Right cardiac atrium (tissue), 5 donors: ENCODE results near the gene ME3. TPM values are rescaled to one million over a fixed set of nuclear protein-coding genes. Genes with fewer than 3 reads are reported as not detected.

Experiments
- ATAC-seq, 2 donors: fragments of 200-7000 bp; cut with Tn5 transposase; one replicate each; pipeline versions ENCODE4 v1.8.0 to v1.9.1; 2020; ENCODE audit warnings: moderate library complexity in 2 of 2, mild to moderate bottlenecking in 1 of 2
- DNase-seq, 3 donors: peaks; one replicate each; pipeline ENCODE4 v3.0.0-alpha.2; 2020
- H3K27ac ChIP-seq: one replicate; pipeline ENCODE4 v1.5.1; 2013; ENCODE audit warnings: mild to moderate bottlenecking, low read length, control low read depth, moderate library complexity
- H3K27me3 ChIP-seq: one replicate; pipeline ENCODE4 v1.6.1; 2013; ENCODE audit not compliant: control insufficient read depth, insufficient read depth
- H3K4me1 ChIP-seq: one replicate; pipeline ENCODE4 v1.6.1; 2013; ENCODE audit warnings: low read length; ENCODE audit not compliant: control insufficient read depth, insufficient read depth
- H3K4me3 ChIP-seq: one replicate; pipeline ENCODE4 v1.5.1; 2013; ENCODE audit warnings: low read length, control low read depth
- H3K9me3 ChIP-seq: one replicate; pipeline ENCODE4 v1.6.1; 2013; ENCODE audit warnings: low read length; ENCODE audit not compliant: control insufficient read depth
- WGBS: extraction: QIAGEN DNeasy Blood & Tissue Kit; methylation state at CpG from one replicate; pipeline ENCODE4 v1.1.7; 2013; 5-methylcytosine and 5-hydroxymethylcytosine counted together
- intact Hi-C, 4 donors: fragments of 100-400 bp; cut with DNase I; formaldehyde crosslinking; loops; one replicate each; pipeline versions ENCODE4 v1.11.0 to v1.14.0; 2022 to 2023
- polyA plus RNA-seq: library from polyadenylated mRNA; stranded (reverse); fragments of 200-250 nt; gene quantifications from one replicate; pipeline ENCODE4 v1.2.3, GENCODE V29; 2013
- total RNA-seq, 4 donors: library from RNA; stranded (reverse); fragmentation: NEBNext Ultra II Directional; extraction: Animal tissue kit (Norgen Biotek cat#: 25700); gene quantifications; one replicate each; pipeline ENCODE4 v1.2.1, GENCODE V29; 2021
- donor health status: healthy with polysubstance abuse.
- donor health status: DM: no; HTN: yes; CAD: no.
- donor health status: DM: no; HTN: no; CAD: no.
- donor health status: DM: no; HTN: yes; CAD: no; lungs with severe emphysema.
- donor health status: DM: yes; HTN: yes; CAD: no.

The ME3 gene
- total and polyA plus RNA-seq, 5 donors = 20.8 to 24.0 (median 23.6) TPM

DNA sequence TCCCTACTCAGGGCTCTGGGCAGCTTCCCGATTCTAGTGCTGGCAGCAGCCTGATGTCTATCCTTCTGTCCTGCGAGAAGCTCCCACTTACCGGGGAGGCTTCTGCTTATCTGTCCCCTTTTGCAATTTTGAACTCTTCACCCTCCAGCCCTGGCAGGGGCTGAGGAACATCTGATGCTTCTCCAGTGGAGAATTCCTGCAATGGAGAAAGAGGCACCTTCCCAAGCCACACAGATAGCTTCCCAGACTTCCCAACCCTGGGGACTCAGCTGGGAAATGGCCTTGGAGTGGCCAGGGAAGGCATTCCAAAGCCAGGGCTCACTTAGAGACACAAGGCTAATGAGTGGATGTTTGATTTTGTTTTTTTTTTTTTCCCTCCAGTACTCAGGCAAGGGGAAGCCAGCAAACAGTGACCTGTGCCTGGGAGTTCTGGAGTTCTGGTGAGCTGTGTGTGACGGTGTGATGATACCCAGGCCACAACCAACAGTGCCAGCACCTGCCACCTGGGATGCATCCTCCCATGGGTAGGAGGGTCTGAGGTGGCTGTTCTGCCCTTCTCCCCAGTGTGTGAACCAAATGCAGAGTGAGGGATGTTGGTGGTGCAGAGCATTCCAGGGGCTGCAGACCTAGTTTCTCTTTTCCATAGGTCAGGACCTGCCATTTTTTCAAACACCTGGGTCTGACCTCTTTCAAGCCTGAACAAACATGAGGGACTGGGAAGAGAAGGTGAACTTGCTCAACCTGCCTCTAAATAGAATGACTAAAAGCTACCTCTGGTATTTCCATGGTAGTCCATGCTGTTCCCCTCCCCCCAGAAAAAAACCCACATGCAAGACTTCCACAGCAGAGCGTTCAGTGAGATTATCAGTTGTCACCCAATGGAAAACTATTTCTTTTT, 202.7 kb downstream of the ME3 start:
- DNase-seq (peak in 2 of 3 donors; percentile 46 to 68), ATAC-seq (peak; percentile 50 to 59)
- Histone ChIP-seq H3K27ac (peak overlapping the region; percentile 14), H3K27me3 (no peaks in the 10 kb centered on the region), H3K4me3 (no peak overlapping the region), H3K9me3 (no peaks in the 10 kb centered on the region), H3K4me1 (peaks cover 30% of the 10 kb centered on the region)
- intact Hi-C loops = loop anchor here in 1 of 4 donors (5.0 kb wide), 1 partner anchor 88 kb away; no protein-coding TSS in a partner anchor
- 39% methylated on average over 5 of the region's 5 CpGs for WGBS

DNA sequence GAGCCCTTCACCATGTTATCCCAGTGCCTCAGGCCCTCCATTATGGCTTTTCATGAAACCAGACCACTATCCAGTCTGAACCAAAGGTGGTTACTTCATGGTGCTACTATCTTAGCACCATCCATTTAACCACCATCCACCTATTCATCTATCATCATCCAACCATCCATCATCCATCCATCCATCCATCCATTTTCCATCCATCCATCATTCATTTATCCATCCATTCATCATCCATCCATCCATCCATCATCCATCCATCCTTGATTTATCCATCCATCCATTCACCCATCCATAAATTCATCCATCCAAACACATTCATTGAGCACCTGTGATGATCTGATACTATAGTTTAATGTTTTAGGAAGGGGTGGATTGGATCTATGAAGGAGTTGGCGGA, 204.2 kb downstream of the ME3 start:
- intact Hi-C loops = no loop called here
- Histone ChIP-seq H3K4me3 (no peak overlapping the region), H3K9me3 (no peaks in the 10 kb centered on the region), H3K27ac (no peak overlapping the region), H3K4me1 (peaks cover 15% of the 10 kb centered on the region), H3K27me3 (no peaks in the 10 kb centered on the region)
- WGBS = 97% methylated on average over 1 of the region's 1 CpG
- DNase-seq (no peak), ATAC-seq (no peak)

DNA sequence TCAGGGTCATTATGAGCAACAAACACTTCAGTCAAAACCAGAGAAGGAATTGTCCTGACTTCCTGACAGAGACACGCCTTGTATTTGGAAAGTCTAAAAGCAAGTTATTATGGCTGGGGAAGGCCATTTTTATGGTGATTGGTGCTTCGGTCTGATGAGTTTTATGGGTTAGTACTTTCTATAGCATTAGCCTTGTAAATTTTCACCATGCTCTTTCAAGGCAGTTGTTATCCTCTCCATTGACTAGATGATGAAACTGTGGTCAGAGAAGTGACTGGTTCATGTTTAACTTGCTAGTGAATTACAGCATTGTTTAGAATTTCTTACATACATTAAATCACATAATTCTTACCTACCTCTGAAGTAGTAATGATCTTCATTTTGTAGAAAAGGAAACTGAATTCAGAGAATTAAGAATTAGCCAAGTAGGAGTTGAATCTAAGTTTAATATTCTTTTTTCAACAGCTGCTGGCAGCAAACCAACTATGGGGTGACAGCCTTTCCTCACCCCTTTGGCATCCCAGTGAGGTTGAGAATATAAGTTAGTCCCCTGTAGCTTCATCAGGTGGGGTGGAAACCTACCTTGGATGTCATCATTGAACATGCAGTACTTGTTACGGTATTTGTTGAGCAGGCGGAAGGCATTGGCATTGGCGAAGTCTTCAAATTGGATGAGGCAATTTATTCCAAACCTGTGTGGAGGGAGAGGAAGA, 207.8 kb downstream of the ME3 start:
- ATAC-seq (no peak), DNase-seq (no peak)
- intact Hi-C loops = no loop called here
- Histone ChIP-seq H3K9me3 (no peaks in the 10 kb centered on the region), H3K4me3 (no peak overlapping the region), H3K27ac (no peak overlapping the region), H3K4me1 (peaks cover 14% of the 10 kb centered on the region), H3K27me3 (no peaks in the 10 kb centered on the region)
- 95% methylated on average over 5 of the region's 5 CpGs for WGBS

DNA sequence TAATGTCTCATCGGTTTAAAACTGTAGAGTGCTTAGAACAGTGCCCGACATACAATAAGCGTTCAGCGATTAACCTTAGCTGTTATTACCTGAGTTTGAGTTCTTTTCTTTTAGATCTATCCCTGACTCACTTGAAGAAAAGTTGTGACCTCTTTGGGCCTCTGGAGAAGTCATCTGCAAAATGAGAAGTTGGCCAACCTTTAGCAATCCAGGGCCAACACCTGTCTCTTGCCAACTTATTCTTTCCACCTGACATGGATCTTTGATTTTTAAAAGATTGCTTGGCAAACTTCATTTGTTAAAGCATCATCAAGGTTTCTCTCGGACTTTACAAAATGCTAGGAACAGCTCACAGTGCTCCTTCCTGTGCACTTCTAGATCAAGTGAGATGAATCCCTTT, 208.5 kb downstream of the ME3 start:
- Histone ChIP-seq H3K9me3 (no peaks in the 10 kb centered on the region), H3K4me1 (peaks cover 11% of the 10 kb centered on the region), H3K27me3 (no peaks in the 10 kb centered on the region), H3K4me3 (no peak overlapping the region), H3K27ac (no peak overlapping the region)
- no peak for ATAC-seq
- intact Hi-C loops = no loop called here
- DNase-seq = no peak
- 94% methylated on average over 5 of the region's 5 CpGs for WGBS

DNA sequence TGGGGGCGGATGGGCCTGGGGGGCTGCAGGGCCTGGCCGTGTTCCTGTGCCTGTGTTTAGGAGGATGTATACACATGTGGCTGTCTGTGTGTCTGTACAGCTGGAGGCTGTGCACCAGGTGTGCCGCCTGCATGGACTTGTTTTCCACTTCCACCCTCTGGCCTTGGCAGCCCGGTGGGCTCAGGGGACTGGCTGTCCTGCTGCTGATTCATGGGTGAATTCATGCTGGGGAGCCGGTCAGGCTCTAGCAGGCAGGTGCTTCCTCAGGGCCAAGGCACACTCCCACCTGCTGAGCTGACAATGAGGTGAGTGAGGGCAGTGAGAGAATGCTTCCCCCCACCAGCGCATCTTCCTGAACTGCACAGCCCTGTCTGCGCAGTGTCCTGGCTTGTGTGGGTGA, 209.3 kb downstream of the ME3 start:
- DNase-seq (no peak), ATAC-seq (no peak)
- Histone ChIP-seq H3K27ac (no peak overlapping the region), H3K4me3 (no peak overlapping the region), H3K4me1 (peaks cover 11% of the 10 kb centered on the region), H3K27me3 (no peaks in the 10 kb centered on the region), H3K9me3 (no peaks in the 10 kb centered on the region)
- WGBS = 87% methylated on average over 7 of the region's 7 CpGs
- intact Hi-C loops = no loop called here

DNA sequence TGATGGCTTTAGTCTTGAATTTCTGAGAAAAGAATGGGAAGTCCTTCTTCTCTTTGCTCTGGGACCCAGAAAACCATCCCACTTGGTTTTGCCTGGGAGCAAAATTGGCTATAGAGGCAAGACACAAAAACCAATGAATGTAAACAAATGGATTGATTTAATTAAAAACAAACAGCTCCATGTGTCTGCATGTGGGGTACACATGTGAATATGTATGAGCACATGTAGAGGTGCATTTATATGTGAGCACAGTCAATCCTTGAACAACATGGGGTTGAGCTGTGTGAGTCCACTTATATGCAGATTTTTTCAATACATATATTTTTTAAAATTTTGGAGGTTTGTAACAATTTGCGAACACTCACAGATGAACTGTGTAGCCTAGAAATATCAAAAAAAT, 210.5 kb downstream of the ME3 start:
- Histone ChIP-seq H3K27ac (no peak overlapping the region), H3K4me1 (peaks cover 10% of the 10 kb centered on the region), H3K4me3 (no peak overlapping the region), H3K9me3 (no peaks in the 10 kb centered on the region), H3K27me3 (no peaks in the 10 kb centered on the region)
- intact Hi-C loops = no loop called here
- DNase-seq (no peak), ATAC-seq (no peak)
- 95% methylated on average over 1 of the region's 1 CpG for WGBS

DNA sequence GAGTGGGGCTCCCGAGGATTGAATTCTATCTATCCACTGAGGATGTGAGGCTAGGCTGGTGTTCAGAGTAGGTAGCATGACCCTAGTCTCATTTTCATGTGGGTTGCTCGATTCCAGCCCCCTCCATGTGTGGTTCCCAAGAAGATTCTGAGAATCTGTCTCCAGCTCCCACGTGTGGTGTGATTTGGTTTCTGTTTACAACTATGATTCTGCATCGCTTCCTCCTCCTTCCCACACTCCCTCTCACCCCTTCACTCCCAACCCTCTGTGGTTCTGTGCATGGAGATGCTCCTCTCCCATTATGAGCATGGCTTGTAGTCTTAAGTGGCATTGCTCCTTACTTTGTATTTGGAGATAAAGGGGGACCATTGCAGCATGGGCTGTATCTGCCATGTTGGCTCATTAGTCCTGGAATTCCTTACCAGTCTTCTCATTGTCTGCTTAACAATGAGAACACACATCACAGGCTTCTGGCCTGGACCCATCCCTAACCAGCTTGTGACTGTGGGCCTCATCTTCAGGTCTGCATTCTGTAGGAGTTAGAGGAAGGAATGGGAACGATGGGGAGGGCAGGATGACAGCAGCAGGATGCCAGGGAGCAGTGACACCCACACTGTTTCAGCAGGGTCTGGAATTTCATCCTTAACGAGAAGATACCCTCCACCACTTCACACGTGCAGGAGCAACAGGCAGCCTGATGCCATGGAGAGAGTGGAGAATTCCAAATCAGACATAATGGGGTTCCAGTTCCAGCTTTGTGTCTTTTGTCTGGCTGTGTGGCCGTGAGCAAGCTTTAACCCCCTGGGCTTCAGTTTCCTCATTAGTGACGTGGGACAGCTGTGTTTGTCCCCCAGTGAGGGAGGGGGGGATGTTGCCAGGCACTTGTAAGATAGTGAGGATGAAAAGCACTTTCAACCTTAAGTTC, 211.7 kb downstream of the ME3 start:
- Histone ChIP-seq H3K27me3 (no peaks in the 10 kb centered on the region), H3K9me3 (no peaks in the 10 kb centered on the region), H3K4me3 (no peak overlapping the region), H3K4me1 (peaks cover 13% of the 10 kb centered on the region), H3K27ac (peak overlapping the region; percentile 30)
- intact Hi-C loops = no loop called here
- ATAC-seq (no peak), DNase-seq (no peak)
- WGBS = 63% methylated on average over 9 of the region's 9 CpGs

DNA sequence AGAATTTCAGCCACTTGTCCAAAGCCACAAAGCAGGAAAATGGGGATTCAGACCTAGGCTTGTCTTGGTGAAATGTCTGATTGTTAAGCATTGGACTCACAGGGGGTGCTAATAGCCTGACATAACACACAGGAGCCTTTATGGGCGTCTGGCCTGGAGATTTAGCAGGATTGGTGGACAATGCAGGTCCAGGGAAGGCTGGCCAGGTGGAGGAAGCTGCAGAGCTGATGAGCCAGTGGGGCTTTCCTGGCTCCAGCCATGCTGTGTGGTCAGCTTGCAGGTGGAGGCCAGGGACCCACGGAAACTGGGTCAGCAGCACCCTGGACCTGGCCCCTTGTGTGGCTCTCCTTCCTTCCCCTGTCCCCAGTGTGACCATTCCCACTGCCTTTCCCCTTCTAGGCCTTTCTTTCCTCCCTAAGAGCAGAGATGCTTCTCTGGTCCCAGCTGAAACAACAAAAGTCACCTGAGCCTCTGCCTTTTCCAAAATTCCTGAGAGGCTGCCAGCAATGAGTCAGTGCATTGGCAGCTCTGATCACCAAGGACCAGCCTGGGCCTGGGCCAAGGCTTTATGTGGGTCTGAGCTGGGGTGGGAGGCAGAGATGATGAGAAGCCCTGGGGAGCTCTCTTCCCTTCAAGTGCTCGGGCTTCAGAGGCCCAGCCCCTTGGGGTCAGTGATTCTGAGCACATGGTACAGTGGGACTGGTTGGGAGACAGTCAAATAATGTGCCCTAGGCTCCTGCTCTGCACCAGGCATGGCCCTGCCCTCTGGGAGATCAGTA, 212.5 kb downstream of the ME3 start:
- peak overlapping the region; percentile 30 for H3K27ac ChIP-seq
- H3K27me3 ChIP-seq = no peaks in the 10 kb centered on the region
- ATAC-seq = peak; percentile 48 to 66
- DNase-seq = peak; percentile 66 to 77 (median 74)
- intact Hi-C loops = loop anchor here (2.0 to 10.0 kb wide), 6 partner anchors 147 to 435 kb away; partner anchors contain the start of gene PRSS23 (in 2 of the 4)
- peaks cover 13% of the 10 kb centered on the region for H3K4me1 ChIP-seq
- 57% methylated on average over 3 of the region's 3 CpGs for WGBS
- H3K9me3 ChIP-seq = no peaks in the 10 kb centered on the region
- H3K4me3 ChIP-seq = no peak overlapping the region

DNA sequence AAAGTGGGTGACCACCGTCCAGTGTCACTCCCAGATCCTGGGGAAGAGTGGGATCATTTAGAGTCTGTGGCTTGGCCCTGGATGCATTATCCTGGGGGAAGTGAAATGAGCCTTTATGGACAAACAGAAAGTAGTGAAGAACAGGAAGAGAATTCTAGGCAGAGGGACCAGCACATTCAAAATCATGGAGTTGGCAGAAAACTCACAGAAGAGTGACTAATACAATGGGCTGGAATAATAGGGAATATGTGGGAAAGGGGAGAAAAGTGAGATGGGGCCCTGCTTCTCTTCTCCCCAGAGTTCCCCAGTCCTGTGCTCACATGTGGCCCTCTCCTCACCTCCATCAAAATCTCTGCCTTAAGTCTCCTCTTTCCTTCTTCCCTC, 213.4 kb downstream of the ME3 start:
- intact Hi-C loops = loop anchor here (2.0 to 10.0 kb wide), 6 partner anchors 148 to 434 kb away; partner anchors contain the start of gene PRSS23 (in 2 of the 4)
- H3K27me3 ChIP-seq = no peaks in the 10 kb centered on the region
- 60% methylated on average over 1 of the region's 1 CpG for WGBS
- no peak overlapping the region for H3K27ac ChIP-seq
- ATAC-seq (no peak), DNase-seq (no peak)
- no peak overlapping the region for H3K4me3 ChIP-seq
- no peaks in the 10 kb centered on the region for H3K9me3 ChIP-seq
- H3K4me1 ChIP-seq = peaks cover 13% of the 10 kb centered on the region
